OCI-LY3 (cell line): ENCODE data around the gene RIIAD1.

Source experiments
- H2AFZ ChIP-seq: fragments of 200-600, 300-600 bp; shearing (Covaris generic); 2 replicates; pipeline ENCODE4 v1.6.0; 2014; ENCODE audit warnings: antibody characterized with exemption, low read depth, low read length
- H3K27ac ChIP-seq: fragments of 200-600, 300-600 bp; sonication (generic); 2 replicates; pipeline ENCODE4 v1.5.1; 2014; ENCODE audit warnings: mild to moderate bottlenecking, low read length, moderate library complexity, mixed read lengths
- H3K27me3 ChIP-seq: fragments of 200-600, 300-600 bp; sonication (generic); 2 replicates; pipeline ENCODE4 v1.6.1; 2014; ENCODE audit warnings: low read depth, low read length, mixed read lengths
- H3K36me3 ChIP-seq: fragments of 200-600, 300-600 bp; sonication (generic); replicated peaks from 2 replicates; pipeline ENCODE3; 2014; ENCODE audit warnings: low read depth, low read length, mixed read lengths
- H3K4me1 ChIP-seq: fragments of 300-600, 200-600 bp; sonication (generic); 2 replicates; pipeline ENCODE4 v1.6.1; 2014; ENCODE audit warnings: low read length, mixed read lengths
- H3K4me2 ChIP-seq: fragments of 200-600, 300-600 bp; sonication (generic); 2 replicates; pipeline ENCODE4 v1.6.1; 2014; ENCODE audit warnings: low read length, mixed read lengths
- H3K4me3 ChIP-seq: fragments of 300-600, 200-600 bp; sonication (generic); 2 replicates; pipeline ENCODE4 v1.5.1; 2014; ENCODE audit warnings: antibody characterized with exemption, mild to moderate bottlenecking, low read length, moderate library complexity
- H3K79me2 ChIP-seq: fragments of 300-600, 200-600 bp; shearing (Covaris generic); 2 replicates; pipeline ENCODE4 v1.6.1; 2014; ENCODE audit warnings: mild to moderate bottlenecking, low read length, mixed read lengths
- H3K9ac ChIP-seq: fragments of 300-600, 200-600 bp; shearing (Covaris generic); 2 replicates; pipeline ENCODE4 v1.6.0; 2014; ENCODE audit warnings: mild to moderate bottlenecking, low read length, moderate library complexity
- H3K9me3 ChIP-seq: fragments of 200-600, 300-600 bp; shearing (Covaris generic); 2 replicates; pipeline ENCODE4 v1.6.1; 2014; ENCODE audit warnings: low read length, mixed read lengths; ENCODE audit not compliant: insufficient read depth
- H4K20me1 ChIP-seq: fragments of 200-600, 300-600 bp; sonication (generic); 2 replicates; pipeline ENCODE4 v1.6.1; 2016; ENCODE audit warnings: low read length, mixed read lengths; ENCODE audit not compliant: insufficient read depth
- EZH2phosphoT487 ChIP-seq: fragments of 200-600 bp; shearing (Covaris generic); IDR thresholded peaks from 2 replicates; pipeline ENCODE4 v1.6.1; 2018; ENCODE audit warnings: antibody characterized with exemption, mixed run types, low read depth
- TF ChIP-seq, protein P1 (sequence below): fragments of 200-600, 300-600 bp; sonication (generic); IDR thresholded peaks from 2 replicates; pipeline ENCODE4 v1.5.1; 2014; ENCODE audit warnings: antibody characterized with exemption, low read length, low read depth

The RIIAD1 gene

DNA sequence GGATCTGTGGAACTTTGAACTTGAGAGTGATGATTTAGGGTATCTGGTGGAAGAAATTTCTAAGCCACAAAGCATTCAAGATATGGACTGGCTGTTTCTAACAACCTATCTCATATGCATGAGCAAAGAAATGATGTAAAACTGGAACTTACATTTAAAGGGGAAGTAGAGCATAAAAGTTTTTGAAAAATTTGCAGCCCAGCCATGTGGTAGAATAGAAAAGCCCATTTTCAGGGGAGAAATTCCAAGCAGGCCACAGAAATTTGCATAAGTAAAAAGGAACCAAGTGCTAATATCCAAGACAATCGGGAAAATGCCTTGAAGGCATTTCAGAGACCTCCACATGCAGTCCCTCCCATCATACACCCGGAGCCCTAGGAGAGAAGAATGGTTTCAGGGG lies 15.7 kb downstream of the RIIAD1 start:
- Histone ChIP-seq H3K36me3 (peaks cover 3% of the 10 kb centered on the region), H3K4me2 (no peak overlapping the region), H3K9ac (no peak overlapping the region), H2AFZ (no peak overlapping the region), H3K27me3 (no peaks in the 10 kb centered on the region), H3K27ac (no peak overlapping the region), H3K9me3 (peaks cover 13% of the 10 kb centered on the region; the same call in 1 of the 2 replicates), H3K79me2 (no peaks in the 10 kb centered on the region), H3K4me3 (no peak overlapping the region), H3K4me1 (no peaks in the 10 kb centered on the region), H4K20me1 (no peaks in the 10 kb centered on the region)
- TF ChIP-seq, protein P1, sequence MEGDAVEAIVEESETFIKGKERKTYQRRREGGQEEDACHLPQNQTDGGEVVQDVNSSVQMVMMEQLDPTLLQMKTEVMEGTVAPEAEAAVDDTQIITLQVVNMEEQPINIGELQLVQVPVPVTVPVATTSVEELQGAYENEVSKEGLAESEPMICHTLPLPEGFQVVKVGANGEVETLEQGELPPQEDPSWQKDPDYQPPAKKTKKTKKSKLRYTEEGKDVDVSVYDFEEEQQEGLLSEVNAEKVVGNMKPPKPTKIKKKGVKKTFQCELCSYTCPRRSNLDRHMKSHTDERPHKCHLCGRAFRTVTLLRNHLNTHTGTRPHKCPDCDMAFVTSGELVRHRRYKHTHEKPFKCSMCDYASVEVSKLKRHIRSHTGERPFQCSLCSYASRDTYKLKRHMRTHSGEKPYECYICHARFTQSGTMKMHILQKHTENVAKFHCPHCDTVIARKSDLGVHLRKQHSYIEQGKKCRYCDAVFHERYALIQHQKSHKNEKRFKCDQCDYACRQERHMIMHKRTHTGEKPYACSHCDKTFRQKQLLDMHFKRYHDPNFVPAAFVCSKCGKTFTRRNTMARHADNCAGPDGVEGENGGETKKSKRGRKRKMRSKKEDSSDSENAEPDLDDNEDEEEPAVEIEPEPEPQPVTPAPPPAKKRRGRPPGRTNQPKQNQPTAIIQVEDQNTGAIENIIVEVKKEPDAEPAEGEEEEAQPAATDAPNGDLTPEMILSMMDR = no peak
- TF ChIP-seq EZH2phosphoT487 = no peak

DNA sequence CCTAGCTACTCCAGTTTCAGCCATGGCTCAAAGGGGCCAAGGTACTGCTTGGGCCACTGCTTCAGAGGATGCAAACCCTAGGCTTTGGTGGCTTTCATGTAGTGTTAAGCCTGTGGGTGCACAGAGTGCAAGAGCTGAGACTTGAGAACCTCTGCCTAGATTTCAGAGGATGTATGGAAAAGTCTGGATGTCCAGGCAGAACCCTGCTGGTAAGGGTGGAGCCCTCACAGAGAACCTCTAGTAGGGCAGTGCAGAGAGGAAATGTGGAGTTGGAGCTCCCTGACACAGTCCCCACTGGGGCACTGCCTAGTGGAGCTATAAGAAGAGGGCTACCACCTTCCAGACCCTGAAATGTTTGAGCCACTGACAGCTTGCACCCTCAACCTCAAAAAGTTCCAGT lies 16.2 kb downstream of the RIIAD1 start:
- H2AFZ ChIP-seq = no peak overlapping the region
- no peak overlapping the region for H3K27ac ChIP-seq

DNA sequence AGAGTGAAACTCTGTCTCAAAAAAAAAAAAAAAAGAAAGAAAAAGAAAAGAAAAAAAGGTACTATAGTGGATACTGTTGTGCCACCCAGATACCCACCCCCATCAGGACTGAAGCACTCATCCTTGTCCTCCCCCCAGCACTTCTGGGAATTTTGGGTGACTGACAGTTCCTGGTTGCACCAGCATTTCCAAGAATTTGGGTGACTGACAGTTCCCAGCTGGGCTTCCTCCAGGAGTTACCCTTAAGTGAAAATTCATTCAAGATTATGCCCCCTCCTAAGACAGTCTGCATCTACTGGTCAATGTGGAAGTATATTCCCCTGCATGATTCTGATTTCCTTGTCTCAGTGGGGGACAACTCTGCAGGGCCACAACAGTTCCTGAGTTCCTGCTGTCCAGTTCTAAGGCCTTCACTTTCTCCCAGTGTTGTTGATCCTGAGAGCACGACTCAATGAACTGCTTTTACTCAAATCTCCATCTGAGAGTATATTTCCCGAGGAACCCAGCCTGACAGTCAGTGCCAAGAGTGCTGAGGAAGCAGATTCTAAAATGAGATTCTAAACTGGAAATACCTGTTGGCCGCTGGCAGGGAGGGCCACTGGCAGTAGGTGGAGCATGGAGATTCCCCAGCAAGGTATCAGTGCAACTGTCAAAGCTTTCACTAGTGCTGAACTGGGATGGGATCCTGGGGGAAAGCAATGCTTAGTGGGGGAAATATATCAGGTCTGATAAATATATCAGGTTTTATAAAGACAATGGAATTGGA lies 18.5 kb downstream of the RIIAD1 start:
- Histone ChIP-seq H3K4me3 (no peak overlapping the region), H3K27me3 (peaks cover 15% of the 10 kb centered on the region), H3K27ac (no peak overlapping the region), H3K79me2 (no peaks in the 10 kb centered on the region), H3K4me1 (no peaks in the 10 kb centered on the region), H4K20me1 (no peaks in the 10 kb centered on the region), H3K9me3 (peaks cover 13% of the 10 kb centered on the region; the same call in 1 of the 2 replicates), H3K9ac (no peak overlapping the region), H2AFZ (no peak overlapping the region), H3K4me2 (no peak overlapping the region), H3K36me3 (peaks cover 3% of the 10 kb centered on the region)
- TF ChIP-seq, protein P1 = no peak
- no peak for TF ChIP-seq EZH2phosphoT487

More for the DNA sequence above, 16.2 kb downstream of the RIIAD1 start:
- Histone ChIP-seq H3K79me2 (no peaks in the 10 kb centered on the region), H4K20me1 (no peaks in the 10 kb centered on the region), H3K9ac (no peak overlapping the region), H3K4me2 (no peak overlapping the region), H3K4me3 (no peak overlapping the region), H3K27me3 (no peaks in the 10 kb centered on the region), H3K9me3 (peaks cover 13% of the 10 kb centered on the region; the same call in 1 of the 2 replicates), H3K4me1 (no peaks in the 10 kb centered on the region), H3K36me3 (peaks cover 3% of the 10 kb centered on the region)
- no peak for TF ChIP-seq EZH2phosphoT487
- TF ChIP-seq, protein P1 = no peak

DNA sequence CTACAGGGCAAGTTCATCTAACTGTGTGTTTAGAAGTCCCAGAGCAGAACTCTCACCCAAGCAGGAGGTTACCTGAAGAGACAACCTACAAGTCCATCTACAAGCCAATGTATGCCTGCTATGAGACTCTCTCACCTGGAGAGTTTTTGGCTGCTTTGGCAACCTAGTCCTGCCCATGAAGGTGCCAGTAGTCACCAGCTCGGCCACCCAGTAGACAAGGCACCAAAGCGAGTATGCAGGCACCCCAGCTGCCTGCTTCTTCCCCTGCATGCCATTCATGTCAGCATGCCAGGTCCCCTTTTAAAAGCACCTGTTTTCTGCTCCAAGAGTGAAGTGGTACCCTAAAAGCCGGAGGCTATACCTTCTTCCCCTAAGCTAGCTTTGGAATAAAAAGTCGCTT lies 20.2 kb downstream of the RIIAD1 start:
- no peak overlapping the region for H2AFZ ChIP-seq

More for the DNA sequence above, 20.2 kb downstream of the RIIAD1 start:
- H3K79me2 ChIP-seq = no peaks in the 10 kb centered on the region
- peaks cover 3% of the 10 kb centered on the region for H3K36me3 ChIP-seq
- H3K9ac ChIP-seq = no peak overlapping the region
- no peak overlapping the region for H3K27ac ChIP-seq
- peaks cover 28% of the 10 kb centered on the region for H3K27me3 ChIP-seq
- TF ChIP-seq, protein P1 = no peak
- TF ChIP-seq EZH2phosphoT487 = no peak
- H3K4me2 ChIP-seq = no peak overlapping the region
- H3K9me3 ChIP-seq = peaks cover 13% of the 10 kb centered on the region; the same call in 1 of the 2 replicates
- no peaks in the 10 kb centered on the region for H4K20me1 ChIP-seq
- H3K4me3 ChIP-seq = no peak overlapping the region
- H3K4me1 ChIP-seq = no peaks in the 10 kb centered on the region
